Stimulated activated CD4-positive, alpha-beta T cell treated with anti-CD3 and anti-CD28 coated beads, Interleukin-12 subunit alpha, Interleukin-12 subunit beta, amount 100 ng/mL, for 4 hours (primary cell): Measurements from ENCODE around the gene PPM1B.

ENCODE experiments used
- DNase-seq: peaks from one replicate; pipeline ENCODE4 v3.0.0-alpha.2; 2020

Gene PPM1B

GRCh38 chr2:44267269-44267795 is 98.7 kb downstream of the PPM1B start:
- DNase-seq = no peak

- DNase-seq = no peak
Observed at GRCh38 chr2:44267796-44268648, 99.3 kb downstream of the PPM1B start.

DNA sequence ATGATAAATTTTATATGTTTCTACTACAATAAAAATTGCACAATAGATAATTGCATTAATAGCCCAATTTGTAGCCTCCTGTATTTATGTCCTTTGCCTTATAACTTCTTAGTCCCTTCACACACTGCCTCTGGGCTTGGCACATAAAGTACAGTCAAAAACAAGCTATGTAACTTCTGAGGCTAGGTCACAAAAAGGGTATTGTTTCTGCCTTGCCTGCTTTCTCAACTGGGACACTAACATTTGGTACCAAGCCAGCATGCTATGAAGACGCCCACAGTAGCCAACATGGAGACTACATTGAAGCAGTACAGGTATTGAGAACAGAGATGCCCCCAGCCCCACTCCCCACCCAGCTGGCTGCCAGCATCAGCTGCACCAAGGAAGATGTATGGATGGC is 101.2 kb downstream of the PPM1B start:
- no peak for DNase-seq

DNA sequence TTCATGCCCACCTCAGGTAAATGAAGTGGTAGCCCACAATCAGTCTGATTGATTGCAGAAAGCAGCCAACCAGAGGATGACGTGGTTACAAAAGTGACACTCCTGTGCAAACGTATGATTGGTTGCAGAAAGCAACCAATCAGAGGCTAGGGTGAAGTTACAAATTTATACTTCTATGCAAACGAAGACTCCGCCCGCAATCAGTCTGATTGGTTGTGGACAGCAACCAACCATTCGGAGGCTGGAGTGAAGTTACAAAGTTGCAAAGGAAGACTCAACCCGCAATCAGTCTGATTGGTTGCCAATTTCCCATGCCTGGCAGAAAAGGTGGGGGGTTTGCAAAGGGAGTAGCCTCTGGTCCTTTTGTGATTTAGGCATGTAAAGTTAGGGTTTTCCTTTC is 102.6 kb downstream of the PPM1B start:
- no peak for DNase-seq

DNA sequence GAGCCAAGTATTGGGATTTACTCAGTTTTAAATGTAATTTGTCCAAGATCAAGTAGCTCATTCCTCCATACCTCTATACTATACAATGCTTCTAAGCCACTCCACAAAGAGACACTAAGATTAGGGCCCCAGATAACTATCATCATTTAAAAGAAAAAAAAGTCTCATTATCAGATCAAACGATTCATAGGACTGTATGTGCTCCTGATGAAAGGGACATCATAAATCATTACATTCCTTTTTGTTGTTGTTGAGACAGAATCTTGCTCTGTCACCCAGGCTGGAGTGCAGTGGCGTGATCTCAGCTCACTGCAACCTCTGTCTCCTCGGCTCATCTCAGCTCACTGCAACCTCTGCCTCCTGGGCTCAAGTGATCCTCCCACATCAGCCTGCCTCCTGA is 104.4 kb downstream of the PPM1B start:
- DNase-seq = no peak

- no peak for DNase-seq
Observed at GRCh38 chr2:44273596-44273995, 104.9 kb downstream of the PPM1B start.

DNA sequence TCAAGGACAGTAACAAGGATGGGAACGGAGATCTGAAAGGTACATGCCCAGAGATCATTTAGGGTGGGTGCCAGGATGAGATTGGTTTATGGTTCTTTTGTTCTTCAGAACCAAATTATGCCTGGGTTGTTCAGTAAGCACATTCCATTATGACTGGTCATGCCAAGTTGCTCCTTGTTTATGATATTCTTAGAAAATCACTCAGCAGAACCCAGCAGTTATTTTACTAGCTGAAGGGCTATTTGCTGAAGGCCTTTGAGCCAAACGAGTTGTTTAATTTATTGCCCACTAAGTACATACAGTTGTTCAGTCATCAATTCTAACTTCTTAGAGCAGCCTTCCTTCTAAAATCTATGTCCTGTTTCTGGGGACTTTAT is 107.2 kb downstream of the PPM1B start:
- no peak for DNase-seq

- no peak for DNase-seq
Observed at GRCh38 chr2:44277541-44277940, 108.9 kb downstream of the PPM1B start.

DNA sequence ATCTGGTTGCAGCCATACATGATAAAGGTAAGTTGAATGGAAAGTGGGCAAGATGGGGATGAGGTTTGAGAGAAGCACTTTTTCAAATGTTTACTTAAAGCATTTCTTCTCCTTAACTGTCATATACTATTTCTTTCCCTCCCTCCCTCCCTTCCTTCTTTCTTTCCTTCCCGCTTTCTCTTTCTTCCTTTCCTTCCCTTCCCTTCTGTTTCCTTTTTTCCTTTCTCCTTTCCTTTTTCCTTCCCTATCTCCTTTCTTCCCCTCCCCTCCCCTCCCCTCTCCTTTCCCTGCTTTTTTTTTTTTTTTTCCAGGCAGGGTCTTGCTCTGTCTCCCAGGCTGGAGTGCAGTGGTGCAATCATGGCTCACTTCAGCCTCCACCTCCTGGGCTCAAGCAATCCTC is 112.2 kb downstream of the PPM1B start:
- no peak for DNase-seq
